ENCODE measurements around the gene CARM1.

The CARM1 gene

DNA sequence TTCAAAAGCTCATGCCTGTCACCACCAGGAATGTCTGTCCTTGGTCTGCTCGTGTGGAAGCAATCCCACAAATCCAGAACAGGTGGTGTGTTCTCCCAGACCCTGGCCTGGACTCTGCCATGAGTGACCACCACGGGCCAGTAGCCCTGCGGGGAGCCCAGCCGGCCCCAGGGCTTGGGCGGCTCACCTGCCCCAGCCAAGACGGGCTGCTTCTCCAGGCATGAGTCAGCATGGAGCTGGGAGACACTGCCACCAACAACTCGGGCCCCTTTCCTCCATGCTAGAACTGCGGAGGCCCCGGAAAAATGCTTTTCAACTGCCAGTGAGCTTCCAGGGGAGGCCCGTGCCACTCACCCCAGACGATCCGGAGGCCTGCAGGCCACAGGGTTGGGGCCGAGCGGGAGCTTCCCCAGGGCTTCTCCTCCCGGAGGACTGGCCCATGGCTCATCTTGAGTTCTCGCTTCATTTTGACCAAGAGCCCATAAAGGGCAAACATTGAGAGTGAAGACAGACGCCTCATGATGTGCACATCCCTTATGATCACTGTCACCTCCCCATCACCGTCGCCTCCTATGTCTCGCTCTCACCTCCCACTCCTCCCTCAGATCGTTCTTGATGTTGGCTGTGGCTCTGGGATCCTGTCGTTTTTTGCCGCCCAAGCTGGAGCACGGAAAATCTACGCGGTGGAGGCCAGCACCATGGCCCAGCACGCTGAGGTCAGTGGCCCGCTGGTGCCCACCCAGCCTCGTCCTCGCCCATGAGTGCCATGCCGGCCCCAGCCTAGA, 40.4 kb downstream of the CARM1 start:
- no peak for DNase-seq

DNA sequence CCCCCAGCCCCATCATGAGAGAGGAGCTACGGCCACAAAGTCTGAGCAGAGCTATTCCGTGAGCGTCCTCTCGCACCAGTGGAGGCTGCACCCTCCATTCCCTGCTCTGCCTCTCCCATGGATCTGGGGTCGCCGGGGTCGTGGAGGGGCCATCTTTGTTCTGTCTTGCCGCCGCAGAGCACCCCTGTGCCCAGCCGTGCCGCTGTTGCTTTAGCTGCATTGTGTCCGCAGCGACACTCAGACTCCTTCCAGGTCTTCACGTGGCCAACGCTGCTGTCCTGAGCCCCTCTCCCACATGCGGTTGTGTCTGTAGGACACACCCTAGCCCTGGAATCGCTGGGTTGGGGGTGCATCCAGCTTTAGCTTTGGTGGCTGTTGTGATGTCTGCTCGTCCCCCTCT, 41.3 kb downstream of the CARM1 start:
- no peak for DNase-seq

DNA sequence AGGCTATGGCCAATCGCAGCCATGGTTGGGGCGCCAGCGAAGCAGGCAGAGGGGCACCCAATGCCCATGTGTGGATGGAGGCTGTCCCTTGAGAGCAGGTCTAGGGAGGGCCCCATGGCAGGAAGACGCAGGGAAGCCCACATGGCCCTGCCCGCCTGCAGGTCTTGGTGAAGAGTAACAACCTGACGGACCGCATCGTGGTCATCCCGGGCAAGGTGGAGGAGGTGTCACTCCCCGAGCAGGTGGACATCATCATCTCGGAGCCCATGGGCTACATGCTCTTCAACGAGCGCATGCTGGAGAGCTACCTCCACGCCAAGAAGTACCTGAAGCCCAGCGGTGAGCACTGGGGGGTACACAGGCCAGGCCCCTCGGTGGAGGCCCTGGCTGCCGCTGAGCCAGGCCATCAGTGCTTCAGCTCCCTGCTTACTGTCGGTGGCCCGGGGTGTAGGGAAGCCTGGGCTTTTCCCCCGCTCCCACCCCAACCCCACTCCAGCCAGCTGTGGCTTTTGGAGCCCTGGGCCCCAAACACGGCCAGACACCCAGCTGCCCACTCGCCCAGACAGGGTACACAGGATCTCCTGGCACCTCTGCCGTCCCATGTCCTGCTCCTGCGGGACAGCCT, 42.5 kb downstream of the CARM1 start:
- no peak for DNase-seq

DNA sequence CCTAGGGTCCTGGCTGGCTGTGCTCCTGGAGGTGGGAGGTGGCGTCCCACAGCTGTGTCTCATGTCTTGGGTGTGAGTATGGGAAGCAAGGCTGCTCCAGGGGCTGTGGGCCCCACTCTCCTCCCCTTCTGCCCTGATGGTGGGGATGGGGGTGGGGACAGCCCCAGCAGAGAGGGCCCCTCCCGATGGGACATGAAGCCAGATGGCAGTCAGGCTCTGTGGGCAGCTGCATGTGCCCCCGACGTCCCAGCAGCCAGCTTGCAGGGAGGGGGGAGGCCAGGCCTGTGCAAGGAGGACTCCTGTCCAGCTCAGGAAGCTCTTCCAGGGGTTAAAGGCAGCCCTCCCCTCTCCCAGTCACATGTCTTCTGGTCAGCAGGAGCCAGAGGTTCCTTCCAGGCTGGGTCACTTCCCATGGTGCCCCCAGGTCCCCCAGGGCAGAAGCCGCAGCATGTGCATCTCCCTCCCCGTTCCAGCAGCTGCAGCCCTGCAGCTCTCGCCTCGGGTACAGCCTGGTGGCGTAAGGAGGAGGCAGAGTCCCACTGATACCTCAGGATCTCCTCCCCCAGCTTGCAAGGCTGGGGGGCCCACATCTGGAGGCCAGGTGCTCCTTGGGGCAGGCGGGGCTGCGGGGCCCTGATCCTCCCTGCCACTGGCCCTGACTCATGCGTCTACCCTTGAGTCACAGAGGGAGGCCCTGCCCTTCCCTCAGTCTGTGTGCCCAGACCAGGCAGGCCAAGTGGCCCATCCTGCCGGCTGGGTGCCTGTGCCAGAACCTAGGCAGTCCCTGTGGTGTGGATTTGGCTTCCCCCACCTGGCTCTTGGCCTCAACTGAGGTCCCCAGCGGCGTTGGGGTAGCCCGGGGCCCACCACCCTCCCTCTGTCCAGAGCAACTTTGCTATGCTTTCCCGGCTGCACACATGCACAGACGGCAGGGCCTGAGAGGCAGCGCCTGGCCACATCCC, 44.1 kb downstream of the CARM1 start:
- no peak for DNase-seq

DNA sequence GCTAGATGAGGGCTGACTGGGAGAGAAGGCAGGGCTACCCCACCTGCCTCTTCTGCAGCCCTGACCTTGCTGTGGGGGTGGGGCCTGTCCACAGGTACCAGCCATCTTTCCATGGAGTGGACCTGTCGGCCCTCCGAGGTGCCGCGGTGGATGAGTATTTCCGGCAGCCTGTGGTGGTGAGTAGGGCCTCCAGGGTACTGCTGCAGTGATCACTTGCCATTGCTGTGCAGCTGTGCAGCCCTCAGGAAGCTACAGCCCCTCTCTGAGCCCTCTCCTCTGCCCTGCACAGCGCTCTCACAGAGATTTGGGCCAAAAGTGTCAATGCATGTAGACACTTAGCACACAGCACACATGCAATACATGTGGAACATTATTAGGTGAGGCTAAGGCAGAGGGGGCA, 45.2 kb downstream of the CARM1 start:
- no peak for DNase-seq

DNA sequence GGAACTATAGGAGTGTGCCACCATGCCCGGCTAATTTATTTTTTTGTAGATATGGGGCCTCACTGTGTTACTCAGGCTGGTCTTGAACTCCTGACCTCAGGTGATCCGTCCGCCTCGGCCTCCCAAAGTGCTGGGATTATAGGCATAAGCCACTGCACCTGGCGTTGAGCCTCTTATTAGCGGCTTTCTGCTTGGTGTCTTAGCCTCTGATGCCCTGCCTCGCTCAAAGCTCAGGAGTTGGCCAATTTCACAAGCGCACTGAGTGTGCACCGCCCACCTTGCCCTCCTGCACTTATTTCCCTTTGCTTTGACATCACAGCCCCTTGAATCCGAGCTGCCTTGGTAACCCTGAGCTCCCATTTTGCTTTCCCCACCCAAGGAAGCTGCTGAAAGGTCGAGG, 47.0 kb downstream of the CARM1 start:
- no peak for DNase-seq

DNA sequence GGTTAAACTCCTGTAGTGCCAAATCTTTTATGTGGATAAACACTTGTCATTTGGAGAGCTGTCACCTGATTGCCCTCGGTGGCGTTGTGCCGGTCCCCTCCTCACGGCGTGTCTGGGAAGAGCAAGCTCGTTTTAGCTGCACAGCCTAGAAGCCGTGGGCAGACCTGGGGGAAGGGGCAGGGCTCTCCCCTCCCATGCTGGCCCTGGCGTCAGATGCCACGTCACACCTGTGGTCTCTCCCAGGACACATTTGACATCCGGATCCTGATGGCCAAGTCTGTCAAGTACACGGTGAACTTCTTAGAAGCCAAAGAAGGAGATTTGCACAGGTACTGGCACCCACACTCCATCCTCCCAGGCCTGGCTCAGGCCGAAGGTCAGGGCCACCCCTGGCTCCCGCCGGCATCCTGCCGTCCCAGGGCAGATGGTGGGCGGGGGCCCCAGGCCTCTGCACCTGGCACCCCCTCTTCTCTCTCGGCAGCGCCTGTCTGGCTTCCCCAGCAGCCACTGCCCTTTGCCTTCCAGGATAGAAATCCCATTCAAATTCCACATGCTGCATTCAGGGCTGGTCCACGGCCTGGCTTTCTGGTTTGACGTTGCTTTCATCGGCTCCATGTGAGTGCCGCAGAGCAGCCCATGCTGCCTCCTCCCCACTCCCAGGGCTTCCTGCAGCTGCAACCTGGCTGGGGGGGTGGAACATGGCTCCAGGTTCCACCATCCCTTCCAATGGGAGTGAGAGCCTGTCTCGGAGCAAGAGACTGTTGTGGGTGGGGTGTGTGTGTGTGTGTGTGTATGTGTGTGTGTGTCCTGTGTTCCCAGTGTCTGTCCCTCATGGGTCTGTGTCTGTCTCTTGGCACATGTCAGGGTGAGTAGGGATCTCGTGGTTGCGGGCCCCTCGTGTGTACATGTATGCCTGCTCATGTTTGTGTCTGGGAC, 48.3 kb downstream of the CARM1 start:
- DNase-seq = no peak

DNA sequence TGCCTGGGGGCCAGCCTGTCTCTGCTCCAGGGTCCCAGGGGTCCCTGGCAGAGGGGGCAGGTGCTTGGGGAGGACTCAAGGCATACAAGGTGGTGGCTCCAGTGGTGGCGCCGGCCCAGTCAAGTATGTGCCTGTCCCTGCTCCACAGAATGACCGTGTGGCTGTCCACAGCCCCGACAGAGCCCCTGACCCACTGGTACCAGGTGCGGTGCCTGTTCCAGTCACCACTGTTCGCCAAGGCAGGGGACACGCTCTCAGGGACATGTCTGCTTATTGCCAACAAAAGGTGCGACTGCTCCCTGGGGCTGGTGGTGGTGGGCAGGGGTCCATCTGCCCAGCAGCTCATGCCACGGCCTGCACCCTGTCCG, 48.9 kb downstream of the CARM1 start:
- no peak for DNase-seq

DNA sequence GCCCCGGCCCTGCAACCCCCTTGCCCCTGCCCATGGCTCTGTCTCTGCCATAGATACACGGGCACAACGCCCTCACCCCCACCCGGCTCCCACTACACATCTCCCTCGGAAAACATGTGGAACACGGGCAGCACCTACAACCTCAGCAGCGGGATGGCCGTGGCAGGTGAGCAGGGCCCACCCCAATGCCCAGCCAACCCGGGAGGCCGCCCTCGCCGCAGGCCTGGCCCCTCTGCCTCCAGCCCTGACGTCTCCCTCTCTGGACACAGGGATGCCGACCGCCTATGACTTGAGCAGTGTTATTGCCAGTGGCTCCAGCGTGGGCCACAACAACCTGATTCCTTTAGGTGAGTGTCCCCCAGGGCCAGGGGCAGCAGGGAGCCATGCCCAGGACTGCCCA, 49.4 kb downstream of the CARM1 start:
- DNase-seq = no peak

DNA sequence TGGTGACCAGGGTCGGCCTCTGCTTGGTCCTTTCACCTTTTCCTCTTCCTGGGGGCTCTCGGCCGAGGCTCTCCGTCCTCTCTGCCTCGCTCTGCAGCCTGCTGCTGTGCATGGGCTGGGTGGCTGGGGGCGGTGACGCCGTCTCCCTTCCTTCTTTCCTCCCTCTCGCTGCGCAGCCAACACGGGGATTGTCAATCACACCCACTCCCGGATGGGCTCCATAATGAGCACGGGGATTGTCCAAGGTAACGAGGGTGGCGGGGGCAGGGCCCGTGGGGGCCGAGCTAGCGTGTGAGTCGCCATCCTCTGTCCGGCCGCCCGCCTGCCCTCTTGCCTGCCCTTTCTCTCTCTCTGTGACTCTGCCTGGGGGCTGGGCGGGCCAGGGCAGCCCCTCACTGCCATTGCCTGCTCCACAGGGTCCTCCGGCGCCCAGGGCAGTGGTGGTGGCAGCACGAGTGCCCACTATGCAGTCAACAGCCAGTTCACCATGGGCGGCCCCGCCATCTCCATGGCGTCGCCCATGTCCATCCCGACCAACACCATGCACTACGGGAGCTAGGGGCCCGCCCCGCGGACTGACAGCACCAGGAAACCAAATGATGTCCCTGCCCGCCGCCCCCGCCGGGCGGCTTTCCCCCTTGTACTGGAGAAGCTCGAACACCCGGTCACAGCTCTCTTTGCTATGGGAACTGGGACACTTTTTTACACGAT, 50.0 kb downstream of the CARM1 start:
- no peak for DNase-seq

DNA sequence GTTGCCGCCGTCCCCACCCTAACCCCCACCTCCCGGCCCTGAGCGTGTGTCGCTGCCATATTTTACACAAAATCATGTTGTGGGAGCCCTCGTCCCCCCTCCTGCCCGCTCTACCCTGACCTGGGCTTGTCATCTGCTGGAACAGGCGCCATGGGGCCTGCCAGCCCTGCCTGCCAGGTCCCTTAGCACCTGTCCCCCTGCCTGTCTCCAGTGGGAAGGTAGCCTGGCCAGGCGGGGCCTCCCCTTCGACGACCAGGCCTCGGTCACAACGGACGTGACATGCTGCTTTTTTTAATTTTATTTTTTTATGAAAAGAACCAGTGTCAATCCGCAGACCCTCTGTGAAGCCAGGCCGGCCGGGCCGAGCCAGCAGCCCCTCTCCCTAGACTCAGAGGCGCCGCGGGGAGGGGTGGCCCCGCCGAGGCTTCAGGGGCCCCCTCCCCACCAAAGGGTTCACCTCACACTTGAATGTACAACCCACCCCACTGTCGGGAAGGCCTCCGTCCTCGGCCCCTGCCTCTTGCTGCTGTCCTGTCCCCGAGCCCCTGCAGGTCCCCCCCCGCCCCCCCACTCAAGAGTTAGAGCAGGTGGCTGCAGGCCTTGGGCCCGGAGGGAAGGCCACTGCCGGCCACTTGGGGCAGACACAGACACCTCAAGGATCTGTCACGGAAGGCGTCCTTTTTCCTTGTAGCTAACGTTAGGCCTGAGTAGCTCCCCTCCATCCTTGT, 50.7 kb downstream of the CARM1 start:
- no peak for DNase-seq

DNA sequence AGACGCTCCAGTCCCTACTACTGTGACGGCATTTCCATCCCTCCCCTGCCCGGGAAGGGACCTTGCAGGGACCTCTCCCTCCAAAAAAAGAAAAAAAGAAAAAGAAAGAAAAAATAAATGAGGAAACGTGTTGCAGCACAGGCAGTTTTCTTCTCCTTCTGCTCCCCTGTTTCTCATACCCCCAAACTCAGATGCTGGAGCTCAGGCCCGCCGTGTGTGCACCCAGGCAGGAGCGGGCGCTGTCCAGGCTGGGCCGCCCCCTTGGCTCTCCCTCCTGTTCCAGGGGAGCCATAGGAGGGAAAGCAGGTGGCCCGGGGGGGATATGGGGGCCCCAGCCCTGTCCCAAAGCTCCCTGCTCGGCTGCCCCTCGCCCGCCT, 51.3 kb downstream of the CARM1 start:
- DNase-seq = no peak

DNA sequence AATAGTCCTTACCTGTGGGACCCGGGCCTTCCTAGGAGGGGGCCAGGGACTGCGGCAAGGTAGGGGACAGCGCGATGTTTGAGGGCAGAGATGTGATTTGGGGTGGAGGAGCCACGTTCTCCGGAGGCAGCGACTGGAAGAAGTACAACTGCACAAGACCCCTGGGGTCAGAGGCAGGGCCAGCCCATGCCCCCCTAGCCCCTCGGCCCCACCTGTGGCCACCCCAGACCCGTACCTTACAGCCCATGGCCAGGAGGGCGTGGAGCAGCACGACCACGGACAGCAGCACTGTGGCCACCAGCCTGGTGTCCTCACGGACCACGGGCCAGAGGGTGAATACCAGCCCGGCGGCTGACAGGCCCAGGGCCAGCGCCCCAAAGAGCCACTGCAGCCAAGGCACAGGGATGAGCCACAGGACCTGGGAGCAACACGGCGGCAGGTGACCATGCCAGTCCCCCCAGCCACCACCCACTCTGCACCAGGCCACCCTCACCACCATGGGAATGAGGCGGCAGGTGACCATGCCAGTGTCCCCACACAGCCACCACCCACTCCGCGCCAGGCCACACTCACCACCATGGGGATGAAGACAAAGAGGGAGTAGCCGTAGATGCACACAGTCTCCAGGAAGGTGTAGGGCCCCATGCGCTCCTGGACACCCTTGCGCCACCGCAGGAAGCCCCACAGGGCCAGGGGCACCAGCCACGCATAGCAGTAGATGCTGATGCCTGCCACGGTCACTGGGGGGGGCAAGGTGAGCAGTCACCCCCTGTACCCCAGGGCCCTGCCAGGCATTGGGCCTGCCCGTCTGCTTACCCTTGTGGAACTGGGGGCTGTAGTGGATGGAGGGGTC, 52.1 kb downstream of the CARM1 start:
- no peak for DNase-seq

DNA sequence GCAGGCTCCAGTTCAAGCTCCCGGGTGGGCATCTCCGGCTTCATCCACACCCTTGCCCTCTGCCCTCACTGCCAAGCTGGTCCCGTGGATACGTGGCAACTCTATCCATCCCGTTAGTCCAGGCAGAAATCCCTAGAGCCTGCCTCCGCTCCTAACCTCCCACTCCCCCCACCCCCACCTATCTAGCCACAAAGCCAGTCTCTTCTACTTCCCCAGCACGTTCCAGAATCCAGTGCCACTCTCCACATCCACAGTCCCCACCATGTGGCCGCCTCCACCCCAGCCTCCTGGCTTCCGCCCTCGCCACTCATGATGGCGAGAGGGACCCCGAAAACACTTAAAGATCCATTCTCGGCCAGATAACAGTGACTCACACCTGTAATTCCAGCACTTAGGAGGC, 53.2 kb downstream of the CARM1 start:
- DNase-seq = no peak

DNA sequence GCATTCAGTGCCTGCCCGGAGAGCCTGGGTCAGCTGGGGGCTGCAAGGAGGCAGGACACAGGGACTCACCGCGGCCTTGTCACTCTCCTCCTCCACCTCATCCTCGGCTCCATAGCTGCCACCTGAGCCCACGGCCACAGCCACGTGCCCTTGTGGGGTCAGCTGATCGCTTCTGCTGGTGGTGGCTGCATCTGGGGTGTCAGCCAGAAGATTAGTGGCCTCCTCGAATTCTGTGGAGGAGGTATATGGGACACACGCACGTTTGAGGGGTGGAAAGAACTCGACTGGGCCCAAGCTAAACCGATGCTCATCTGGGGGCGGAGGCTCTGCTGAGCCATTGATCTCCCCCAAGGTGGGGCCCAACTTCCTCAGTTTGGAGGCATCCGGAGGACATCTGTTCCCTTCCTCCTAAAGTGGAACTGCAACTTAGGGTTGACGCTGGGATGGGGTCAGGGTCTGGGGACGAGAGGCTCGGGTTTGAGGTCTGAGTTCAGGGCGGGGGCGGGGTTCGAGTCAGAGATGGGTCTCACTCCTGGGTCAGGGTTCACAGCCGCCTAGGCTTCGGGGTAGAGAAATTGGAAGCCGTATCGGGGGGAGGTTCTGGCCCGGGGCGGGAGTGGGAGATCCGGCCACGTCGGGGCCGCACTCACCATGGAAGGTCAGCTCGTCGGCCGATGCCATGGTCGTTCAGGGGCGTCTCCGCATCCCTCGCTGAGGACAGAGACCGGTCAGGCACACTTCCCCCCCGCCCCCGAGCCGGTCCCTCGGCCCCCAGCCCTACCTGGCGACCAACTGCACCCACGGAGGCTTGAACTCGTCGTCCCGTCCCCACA, 56.6 kb downstream of the CARM1 start:
- peak; percentile 39 for DNase-seq

DNA sequence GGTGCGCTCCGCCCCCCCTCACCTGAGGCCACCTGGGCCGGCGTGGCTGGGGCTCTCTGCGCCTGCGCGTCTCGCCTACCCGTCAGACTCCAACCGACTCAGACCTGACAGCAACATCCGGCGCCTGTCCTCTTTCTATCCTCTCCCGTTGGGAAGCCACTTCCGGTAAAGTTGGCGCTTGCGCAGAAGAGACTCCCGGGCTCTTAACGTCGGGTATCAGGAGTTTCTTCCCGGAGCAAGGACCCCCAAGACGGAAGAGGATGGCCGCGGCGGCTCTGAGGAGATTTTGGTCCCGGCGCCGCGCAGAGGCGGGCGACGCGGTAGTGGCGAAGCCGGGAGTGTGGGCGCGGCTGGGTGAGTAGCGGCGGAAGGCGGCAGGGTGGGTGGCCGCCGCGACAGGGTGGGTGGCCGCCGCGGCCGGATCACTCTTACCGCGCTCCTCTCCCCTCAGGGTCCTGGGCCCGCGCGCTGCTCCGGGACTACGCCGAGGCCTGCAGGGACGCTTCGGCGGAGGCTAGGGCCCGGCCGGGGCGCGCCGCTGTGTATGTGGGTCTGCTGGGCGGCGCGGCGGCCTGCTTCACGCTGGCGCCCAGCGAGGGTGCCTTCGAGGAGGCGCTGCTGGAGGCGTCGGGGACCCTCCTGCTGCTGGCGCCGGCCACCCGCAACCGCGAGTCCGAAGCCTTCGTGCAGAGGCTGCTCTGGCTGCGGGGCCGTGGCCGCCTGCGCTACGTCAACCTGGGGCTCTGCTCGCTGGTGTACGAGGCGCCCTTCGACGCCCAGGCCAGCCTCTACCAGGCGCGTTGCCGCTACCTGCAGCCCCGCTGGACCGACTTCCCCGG, 57.4 kb downstream of the CARM1 start, which contains the start of the genes TIMM29 and YIPF2:
Gene TIMM29 (plus strand): TSS at position 249 of the 839 bp plus-strand sequence. CDS start 12 bp downstream, at position 261.
Gene YIPF2 (minus strand): TSS at position 77 of the 839 bp plus-strand sequence. CDS start 229 bp downstream, outside the sequence.
- DNase-seq = peak; percentile 99

DNA sequence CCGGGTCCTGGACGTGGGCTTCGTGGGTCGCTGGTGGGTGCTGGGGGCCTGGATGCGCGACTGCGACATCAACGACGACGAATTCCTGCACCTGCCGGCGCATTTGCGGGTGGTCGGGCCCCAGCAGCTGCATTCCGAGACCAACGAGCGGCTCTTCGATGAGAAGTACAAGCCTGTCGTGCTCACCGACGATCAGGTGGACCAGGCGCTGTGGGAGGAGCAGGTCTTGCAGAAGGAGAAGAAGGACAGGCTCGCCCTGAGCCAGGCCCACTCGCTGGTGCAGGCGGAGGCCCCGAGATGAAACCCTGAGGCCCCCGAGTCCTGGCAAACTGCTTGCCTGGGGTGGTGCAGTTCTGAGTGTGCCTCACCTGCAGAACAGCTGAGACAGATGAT, 58.0 kb downstream of the CARM1 start:
- DNase-seq = peak; percentile 18

Measured in hematopoietic multipotent progenitor cell treated with erythropoietin and hydrocortisone succinate and interleukin-3 and kit ligand, for 6 days (in vitro differentiated cells).